IPS-20b (cell line): ENCODE data around the gene FBXO11.

Source experiments
- H3K27ac ChIP-seq: one replicate; pipeline ENCODE4 v1.5.1; 2013; ENCODE audit warnings: low read length
- H3K27me3 ChIP-seq: 2 replicates; pipeline ENCODE4 v1.6.1; 2013; ENCODE audit warnings: mild to moderate bottlenecking, low read length, inconsistent platforms; ENCODE audit not compliant: insufficient read depth
- H3K36me3 ChIP-seq: 2 replicates; pipeline ENCODE4 v1.6.1; 2013; ENCODE audit warnings: low read depth, mild to moderate bottlenecking, inconsistent platforms, low read length, moderate library complexity; ENCODE audit not compliant: insufficient read depth
- H3K4me1 ChIP-seq: 2 replicates; pipeline ENCODE4 v1.6.1; 2013; ENCODE audit warnings: mild to moderate bottlenecking, control low read depth, inconsistent platforms, low read length, moderate library complexity; ENCODE audit not compliant: insufficient read depth
- H3K4me3 ChIP-seq: 2 replicates; pipeline ENCODE4 v1.5.1; 2013; ENCODE audit warnings: mild to moderate bottlenecking, low read length, inconsistent platforms
- H3K9ac ChIP-seq: 2 replicates; pipeline ENCODE4 v1.6.1; 2013; ENCODE audit warnings: low read depth, mild to moderate bottlenecking, inconsistent platforms, low read length, moderate library complexity
- H3K9me3 ChIP-seq: 2 replicates; pipeline ENCODE4 v1.6.1; 2013; ENCODE audit warnings: mild to moderate bottlenecking, low read depth, low read length, inconsistent platforms; ENCODE audit not compliant: insufficient read depth

FBXO11 gene

DNA sequence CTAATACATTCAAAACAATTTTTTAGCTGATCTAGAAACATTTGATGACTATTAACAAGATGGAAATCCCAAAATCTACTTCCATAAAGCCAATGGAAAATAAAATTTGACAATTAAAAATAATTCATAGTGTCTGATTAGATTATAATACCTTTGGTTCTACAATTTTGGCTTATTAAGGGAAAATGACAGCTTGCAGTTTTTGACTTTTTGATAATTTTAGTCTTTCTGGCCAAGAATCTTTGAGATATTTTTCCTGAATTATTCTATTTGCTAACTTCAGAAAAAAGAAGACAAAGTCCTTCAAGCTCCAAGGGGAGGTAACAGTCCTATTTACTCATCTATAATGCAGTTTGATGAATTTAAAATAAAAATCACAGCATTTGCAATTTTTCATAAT lies 83.8 kb downstream of the FBXO11 start:
- H3K4me3 ChIP-seq: no peak overlapping the region
- no peaks in the 10 kb centered on the region for H3K9me3 ChIP-seq
- no peak overlapping the region for H3K27ac ChIP-seq
- H3K27me3 ChIP-seq: no peaks in the 10 kb centered on the region
- no peak overlapping the region for H3K9ac ChIP-seq
- peaks cover 77% of the 10 kb centered on the region for H3K36me3 ChIP-seq
- no peaks in the 10 kb centered on the region for H3K4me1 ChIP-seq

DNA sequence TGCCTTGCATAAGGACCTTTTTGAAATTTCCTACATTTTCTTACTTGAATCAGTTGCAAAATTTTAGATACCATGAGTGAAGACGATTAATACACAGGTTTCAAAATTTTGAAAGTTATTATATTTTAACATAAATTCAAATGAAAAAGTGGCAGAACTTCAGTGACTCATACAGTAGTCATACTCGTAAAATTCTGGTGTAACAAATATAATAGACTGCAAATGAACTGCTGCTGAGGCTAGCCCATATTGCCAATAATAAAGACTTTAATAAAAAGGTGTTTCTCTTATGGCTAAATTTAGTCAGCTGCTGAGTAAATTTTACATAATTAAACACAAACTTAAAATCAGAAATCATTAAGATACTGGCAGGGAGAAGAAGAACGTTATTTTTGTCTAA lies 86.5 kb downstream of the FBXO11 start:
- no peak overlapping the region for H3K4me3 ChIP-seq
- H3K9me3 ChIP-seq: no peaks in the 10 kb centered on the region
- no peak overlapping the region for H3K27ac ChIP-seq
- H3K36me3 ChIP-seq: peaks cover 89% of the 10 kb centered on the region
- H3K4me1 ChIP-seq: no peaks in the 10 kb centered on the region
- no peaks in the 10 kb centered on the region for H3K27me3 ChIP-seq
- no peak overlapping the region for H3K9ac ChIP-seq

DNA sequence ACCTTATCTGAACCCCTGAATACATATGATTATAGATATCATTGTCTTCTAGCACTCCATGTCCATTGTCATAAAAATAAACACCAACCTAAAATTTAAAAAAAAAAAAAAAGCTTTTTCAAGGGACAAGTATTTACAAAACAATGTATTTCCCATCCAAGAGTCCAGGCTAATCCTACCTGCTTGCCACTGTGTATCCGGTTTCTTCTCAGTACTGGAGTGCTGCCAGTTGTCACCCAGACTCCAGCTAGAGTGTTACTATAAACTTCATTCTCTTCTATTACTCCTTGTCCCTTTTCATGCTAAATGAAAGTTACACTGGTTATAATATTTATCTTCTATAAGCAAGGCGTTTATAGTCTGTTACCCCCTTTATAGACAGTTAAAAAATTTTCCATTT lies 87.5 kb downstream of the FBXO11 start:
- H3K4me3 ChIP-seq: no peak overlapping the region
- H3K27me3 ChIP-seq: no peaks in the 10 kb centered on the region
- H3K9ac ChIP-seq: no peak overlapping the region
- H3K9me3 ChIP-seq: no peaks in the 10 kb centered on the region
- H3K4me1 ChIP-seq: no peaks in the 10 kb centered on the region
- no peak overlapping the region for H3K27ac ChIP-seq
- peaks cover 89% of the 10 kb centered on the region for H3K36me3 ChIP-seq

DNA sequence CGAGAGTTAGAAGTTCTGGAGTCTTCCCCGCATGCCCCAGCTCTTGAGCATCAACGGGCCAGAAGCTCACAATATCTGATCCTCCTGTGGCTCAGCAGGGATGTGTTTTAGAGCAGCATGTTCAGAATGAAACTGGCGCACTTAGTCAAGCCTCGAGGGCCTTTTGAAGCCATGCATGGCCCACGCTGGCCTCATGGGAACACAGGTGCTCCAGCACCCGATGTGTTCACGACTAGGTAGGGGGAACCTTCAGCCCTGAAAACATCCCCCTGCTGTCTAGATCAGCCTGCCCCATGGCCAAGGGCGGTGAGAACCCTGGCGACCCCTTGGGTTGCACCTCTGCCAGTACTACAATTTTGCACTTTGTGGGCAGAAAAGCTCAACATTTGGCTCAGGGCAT lies 90.5 kb downstream of the FBXO11 start:
- no peak overlapping the region for H3K4me3 ChIP-seq
- peaks cover 90% of the 10 kb centered on the region for H3K36me3 ChIP-seq
- H3K4me1 ChIP-seq: no peaks in the 10 kb centered on the region
- no peaks in the 10 kb centered on the region for H3K27me3 ChIP-seq
- H3K27ac ChIP-seq: no peak overlapping the region
- H3K9ac ChIP-seq: no peak overlapping the region
- H3K9me3 ChIP-seq: no peaks in the 10 kb centered on the region

DNA sequence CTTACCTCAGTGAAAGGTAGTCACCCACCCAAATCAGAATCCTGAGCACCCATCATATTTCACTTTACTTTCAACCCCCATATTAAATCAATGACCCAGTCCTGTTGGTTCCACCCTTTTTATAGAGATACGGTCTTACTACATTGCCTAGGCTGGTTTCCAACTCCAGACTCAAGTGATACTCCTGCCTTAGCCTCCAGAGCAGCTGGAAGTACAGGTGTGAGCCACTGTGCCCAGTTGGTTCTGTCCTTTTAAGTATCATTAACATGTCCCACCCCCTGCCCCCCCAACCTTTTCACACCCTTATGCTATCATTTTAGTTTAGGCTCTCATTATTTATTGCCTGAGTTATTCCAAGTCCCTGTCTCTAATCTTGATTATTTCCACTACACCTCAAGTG lies 94.6 kb downstream of the FBXO11 start:
- no peaks in the 10 kb centered on the region for H3K27me3 ChIP-seq
- no peaks in the 10 kb centered on the region for H3K4me1 ChIP-seq
- H3K9ac ChIP-seq: no peak overlapping the region
- H3K36me3 ChIP-seq: peaks cover 90% of the 10 kb centered on the region
- H3K27ac ChIP-seq: no peak overlapping the region
- no peaks in the 10 kb centered on the region for H3K9me3 ChIP-seq
- no peak overlapping the region for H3K4me3 ChIP-seq

DNA sequence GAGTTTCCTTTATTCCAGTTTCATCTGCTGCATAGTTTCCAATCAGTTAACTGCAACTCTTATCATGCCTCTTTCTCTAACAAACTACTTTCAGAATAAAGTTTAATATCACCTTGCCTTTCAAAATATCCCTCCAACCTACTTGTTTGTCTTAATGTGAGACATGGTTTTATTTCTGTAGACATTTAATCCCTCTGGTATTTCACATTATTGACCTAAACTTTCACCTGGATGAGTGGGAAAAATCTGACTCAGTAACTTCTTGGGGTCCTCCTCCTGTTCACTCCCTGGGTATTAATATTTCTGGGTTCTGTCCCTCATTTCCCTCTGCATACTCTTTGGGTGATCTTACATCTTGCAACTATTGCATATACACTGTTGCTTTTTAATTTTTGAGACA lies 95.4 kb downstream of the FBXO11 start:
- Histone ChIP-seq H3K36me3 (peaks cover 91% of the 10 kb centered on the region), H3K27ac (no peak overlapping the region), H3K4me3 (no peak overlapping the region), H3K9ac (no peak overlapping the region), H3K4me1 (no peaks in the 10 kb centered on the region), H3K27me3 (no peaks in the 10 kb centered on the region), H3K9me3 (no peaks in the 10 kb centered on the region)

DNA sequence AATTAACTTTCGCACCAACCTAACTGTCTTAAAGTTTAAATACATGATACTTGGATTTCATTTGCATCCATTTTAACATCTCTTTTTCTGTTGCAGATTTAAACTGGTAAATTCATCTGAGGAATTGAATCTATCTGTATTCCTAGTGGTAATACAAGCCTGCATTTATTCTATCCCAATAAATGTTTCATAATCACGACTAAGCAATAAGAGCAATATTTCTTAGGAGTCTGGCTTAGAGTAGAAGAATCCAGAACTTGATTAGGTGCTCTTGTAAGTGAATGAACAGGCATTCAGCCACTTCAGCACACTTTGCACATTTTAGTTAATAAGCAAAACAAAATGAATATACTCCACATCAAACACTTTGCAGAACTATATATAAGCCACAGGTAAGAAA lies 96.4 kb downstream of the FBXO11 start:
- Histone ChIP-seq H3K4me3 (no peak overlapping the region), H3K4me1 (no peaks in the 10 kb centered on the region), H3K9ac (no peak overlapping the region), H3K36me3 (peaks cover 91% of the 10 kb centered on the region), H3K9me3 (no peaks in the 10 kb centered on the region), H3K27ac (no peak overlapping the region), H3K27me3 (no peaks in the 10 kb centered on the region)

DNA sequence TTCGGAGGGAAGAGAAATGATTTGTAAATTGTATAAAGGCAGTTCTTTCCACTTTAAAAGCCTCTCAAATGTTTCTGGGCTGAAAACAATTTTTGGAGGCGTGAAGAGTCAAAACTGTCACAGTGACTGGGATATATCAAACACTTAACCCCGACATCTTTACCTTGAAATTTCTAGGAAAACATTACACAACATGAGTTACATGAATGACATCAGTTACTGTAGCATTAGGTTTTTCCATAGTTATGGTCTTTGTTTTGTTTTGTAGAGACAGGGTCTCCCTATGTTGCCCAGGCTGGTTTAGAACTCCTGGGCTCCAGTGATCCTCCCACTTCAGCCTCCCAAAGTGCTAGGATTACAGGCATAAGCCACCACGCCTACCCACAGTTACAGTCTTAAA lies 97.7 kb downstream of the FBXO11 start:
- no peaks in the 10 kb centered on the region for H3K9me3 ChIP-seq
- no peaks in the 10 kb centered on the region for H3K4me1 ChIP-seq
- H3K27ac ChIP-seq: no peak overlapping the region
- no peak overlapping the region for H3K4me3 ChIP-seq
- no peak overlapping the region for H3K9ac ChIP-seq
- peaks cover 94% of the 10 kb centered on the region for H3K36me3 ChIP-seq
- no peaks in the 10 kb centered on the region for H3K27me3 ChIP-seq

DNA sequence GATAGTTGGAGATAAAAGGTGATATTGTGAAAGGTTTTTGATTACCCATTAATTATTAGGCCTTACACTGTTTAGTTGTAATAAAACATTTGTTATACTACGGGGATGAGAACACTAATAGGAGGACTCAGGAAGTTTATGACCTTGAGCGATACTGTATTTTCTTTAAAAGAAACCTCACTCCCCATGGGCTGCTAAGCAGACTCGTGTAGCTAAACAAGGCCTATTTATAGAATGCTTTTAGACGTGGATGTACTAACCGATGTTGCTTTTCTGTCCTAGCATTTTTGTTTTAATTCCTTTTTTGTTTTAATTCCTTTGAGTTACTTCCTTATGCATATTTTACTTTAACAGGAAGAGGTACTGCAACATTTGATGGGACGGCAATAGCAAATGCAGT lies 100.4 kb downstream of the FBXO11 start:
- Histone ChIP-seq H3K4me3 (no peak overlapping the region), H3K27me3 (no peaks in the 10 kb centered on the region), H3K9ac (no peak overlapping the region), H3K36me3 (peaks cover 100% of the 10 kb centered on the region), H3K4me1 (no peaks in the 10 kb centered on the region), H3K9me3 (no peaks in the 10 kb centered on the region), H3K27ac (no peak overlapping the region)

DNA sequence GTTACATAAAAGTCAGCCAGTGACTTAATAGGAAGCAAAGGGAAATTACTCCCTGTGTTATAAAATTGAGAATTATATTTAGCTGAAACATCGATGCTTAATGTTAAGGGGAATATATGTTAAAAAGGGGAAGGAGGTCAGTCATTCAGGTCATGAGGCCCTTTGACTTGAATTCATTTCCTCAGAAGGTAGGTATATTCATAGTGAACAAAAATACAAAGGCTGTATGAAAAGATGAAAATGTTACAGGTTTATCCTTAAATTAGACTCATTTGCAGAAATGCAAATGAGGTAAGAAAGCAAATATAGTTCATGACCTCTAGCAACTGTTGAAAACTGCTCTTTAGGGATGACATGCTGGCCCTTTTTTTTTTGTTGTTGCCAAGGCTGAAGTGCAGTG lies 102.5 kb downstream of the FBXO11 start:
- Histone ChIP-seq H3K36me3 (peaks cover 100% of the 10 kb centered on the region), H3K9ac (no peak overlapping the region), H3K9me3 (no peaks in the 10 kb centered on the region), H3K27ac (no peak overlapping the region), H3K27me3 (no peaks in the 10 kb centered on the region), H3K4me3 (no peak overlapping the region), H3K4me1 (no peaks in the 10 kb centered on the region)

DNA sequence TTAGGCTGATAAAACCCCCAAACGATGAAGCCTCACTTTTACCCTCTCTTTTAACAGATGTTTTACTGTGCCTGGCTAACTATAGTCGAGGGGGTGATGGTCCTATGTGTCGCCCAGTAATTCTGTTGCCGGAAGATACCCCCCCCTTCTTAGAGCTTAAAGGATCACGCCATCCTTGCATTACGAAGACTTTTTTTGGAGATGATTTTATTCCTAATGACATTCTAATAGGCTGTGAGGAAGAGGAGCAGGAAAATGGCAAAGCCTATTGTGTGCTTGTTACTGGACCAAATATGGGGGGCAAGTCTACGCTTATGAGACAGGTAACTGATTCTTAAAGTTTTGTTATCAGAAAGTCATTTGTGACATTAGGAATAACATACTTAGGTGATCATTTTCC lies 102.9 kb downstream of the FBXO11 start:
- H3K36me3 ChIP-seq: peaks cover 100% of the 10 kb centered on the region
- H3K27ac ChIP-seq: no peak overlapping the region

DNA sequence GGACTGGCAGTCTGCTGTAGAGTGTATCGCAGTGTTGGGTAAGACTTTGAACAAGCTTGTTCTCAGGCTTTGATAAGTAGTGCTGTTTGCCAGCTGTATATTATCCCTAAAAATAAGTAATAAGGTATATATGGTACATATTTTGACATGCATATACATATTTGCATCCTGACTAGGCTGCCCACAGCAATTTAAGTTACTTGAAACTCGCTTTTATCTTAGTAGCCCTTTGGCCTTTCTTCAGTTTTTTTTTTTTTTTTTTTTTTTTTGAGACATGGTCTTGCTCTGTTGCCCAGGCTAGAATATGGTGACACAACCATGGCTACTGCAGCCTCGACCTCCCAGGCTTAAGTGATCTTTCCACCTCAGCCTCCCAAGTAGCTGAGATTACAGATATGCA lies 105.2 kb downstream of the FBXO11 start:
- H3K36me3 ChIP-seq: peaks cover 100% of the 10 kb centered on the region
- H3K4me3 ChIP-seq: no peak overlapping the region
- H3K4me1 ChIP-seq: no peaks in the 10 kb centered on the region
- H3K27me3 ChIP-seq: no peaks in the 10 kb centered on the region
- H3K9ac ChIP-seq: no peak overlapping the region
- H3K9me3 ChIP-seq: no peaks in the 10 kb centered on the region
- no peak overlapping the region for H3K27ac ChIP-seq

More for the DNA sequence above, 102.9 kb downstream of the FBXO11 start:
- Histone ChIP-seq H3K4me1 (no peaks in the 10 kb centered on the region), H3K9me3 (no peaks in the 10 kb centered on the region), H3K9ac (no peak overlapping the region), H3K4me3 (no peak overlapping the region), H3K27me3 (no peaks in the 10 kb centered on the region)

DNA sequence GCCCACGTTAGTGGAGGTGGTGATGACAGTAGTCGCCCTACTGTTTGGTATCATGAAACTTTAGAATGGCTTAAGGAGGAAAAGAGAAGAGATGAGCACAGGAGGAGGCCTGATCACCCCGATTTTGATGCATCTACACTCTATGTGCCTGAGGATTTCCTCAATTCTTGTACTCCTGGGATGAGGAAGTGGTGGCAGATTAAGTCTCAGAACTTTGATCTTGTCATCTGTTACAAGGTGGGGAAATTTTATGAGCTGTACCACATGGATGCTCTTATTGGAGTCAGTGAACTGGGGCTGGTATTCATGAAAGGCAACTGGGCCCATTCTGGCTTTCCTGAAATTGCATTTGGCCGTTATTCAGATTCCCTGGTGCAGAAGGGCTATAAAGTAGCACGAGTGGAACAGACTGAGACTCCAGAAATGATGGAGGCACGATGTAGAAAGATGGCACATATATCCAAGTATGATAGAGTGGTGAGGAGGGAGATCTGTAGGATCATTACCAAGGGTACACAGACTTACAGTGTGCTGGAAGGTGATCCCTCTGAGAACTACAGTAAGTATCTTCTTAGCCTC lies 107.2 kb downstream of the FBXO11 start:
- Histone ChIP-seq H3K36me3 (peaks cover 100% of the 10 kb centered on the region), H3K9ac (no peak overlapping the region), H3K9me3 (no peaks in the 10 kb centered on the region), H3K4me1 (no peaks in the 10 kb centered on the region), H3K27ac (no peak overlapping the region), H3K4me3 (no peak overlapping the region), H3K27me3 (no peaks in the 10 kb centered on the region)
